Stimulated activated CD8-positive, alpha-beta memory T cell treated with anti-CD3 and anti-CD28 coated beads, Interleukin-7, amount 100 ng/mL, for 1 hour (primary cell): ENCODE measurements around the gene STK38L.

Experiments
- DNase-seq, 2 donors: peaks; one replicate each; pipeline ENCODE4 v3.0.0-alpha.2; 2020; ENCODE audit warnings: low read depth in 2 of 2

STK38L gene

GRCh38 chr12:27319409-27319808 lies 75.3 kb downstream of the STK38L start:
- no peak for DNase-seq

GRCh38 chr12:27319848-27320247 lies 75.8 kb downstream of the STK38L start:
- DNase-seq = no peak

- no peak for DNase-seq
These were observed 80.4 kb downstream of the STK38L start for GRCh38 chr12:27324530-27324929.

- DNase-seq = no peak
These were observed 86.8 kb downstream of the STK38L start for GRCh38 chr12:27330846-27331245.

GRCh38 chr12:27331291-27331926 lies 87.3 kb downstream of the STK38L start:
- DNase-seq = no peak

GRCh38 chr12:27331927-27332324 lies 87.8 kb downstream of the STK38L start:
- no peak for DNase-seq

- DNase-seq = no peak
These were observed 88.3 kb downstream of the STK38L start for GRCh38 chr12:27332407-27332713.

GRCh38 chr12:27332714-27333402 lies 88.8 kb downstream of the STK38L start, which contains the start of gene BMAL2:
Gene BMAL2 (plus strand): TSS chr12:27332836. CDS start chr12:27333073, 237 bp downstream.
- no peak for DNase-seq

GRCh38 chr12:27333403-27334009 lies 89.4 kb downstream of the STK38L start:
- DNase-seq = no peak

- DNase-seq = no peak
These were observed 90.1 kb downstream of the STK38L start for GRCh38 chr12:27334042-27334720.

GRCh38 chr12:27334721-27335082 lies 90.6 kb downstream of the STK38L start:
- DNase-seq = no peak

- DNase-seq = no peak
These were observed 91.5 kb downstream of the STK38L start for GRCh38 chr12:27335364-27336281.

- no peak for DNase-seq
These were observed 92.2 kb downstream of the STK38L start for GRCh38 chr12:27336282-27336653.

- DNase-seq = no peak
These were observed 93.3 kb downstream of the STK38L start for GRCh38 chr12:27337376-27337775.

- DNase-seq = no peak
These were observed 94.4 kb downstream of the STK38L start for GRCh38 chr12:27338473-27338872.

- DNase-seq = no peak
These were observed 96.9 kb downstream of the STK38L start for GRCh38 chr12:27340971-27341370.

- DNase-seq = no peak
These were observed 98.5 kb downstream of the STK38L start for GRCh38 chr12:27342536-27342935.

- DNase-seq = no peak
These were observed 99.3 kb downstream of the STK38L start for GRCh38 chr12:27343255-27344000.

- no peak for DNase-seq
These were observed 100.2 kb downstream of the STK38L start for GRCh38 chr12:27344246-27344645.

- no peak for DNase-seq
These were observed 100.7 kb downstream of the STK38L start for GRCh38 chr12:27344760-27345159.

GRCh38 chr12:27345376-27345775 lies 101.3 kb downstream of the STK38L start:
- DNase-seq = no peak
